ENCODE data around the gene DIP2C. TPM values are rescaled to one million over a fixed set of nuclear protein-coding genes. Genes with fewer than 3 reads are reported as not detected.

The DIP2C gene
- total RNA-seq, 1 experiment from 2014 or later: 11.0 TPM

- POLR2A ChIA-PET: no interaction called here
These were observed 202.7 kb downstream of the DIP2C start for GRCh38 chr10:486666-487322.

More at GRCh38 chr10:486666-487322, 202.7 kb downstream of the DIP2C start:
- Mint-ChIP-seq H3K4me1 (peaks cover 53% of the 10 kb centered on the region), H3K36me3 (no peaks in the 10 kb centered on the region), H3K4me3 (no peak overlapping the region), H3K27me3 (ENCODE audit: low read depth) (peaks cover 17% of the 10 kb centered on the region), H3K9me3 (no peaks in the 10 kb centered on the region), H3K27ac (no peak overlapping the region)
- ATAC-seq (no peak), DNase-seq (ENCODE audit: low spot score) (no peak)
- CTCF ChIA-PET: interaction anchor here (1.2 kb wide), 1 partner anchor 24 kb away, joined by 5 read pairs; no protein-coding TSS in a partner anchor
- TF ChIP-seq ZBTB43 (CRISPR knock-in tag; IDR thresholded peaks at IDR 0.05) (no peak), FOXJ3 (CRISPR knock-in tag; IDR thresholded peaks at IDR 0.05; ENCODE audit: borderline replicate concordance) (no peak), ZNF317 (CRISPR knock-in tag; IDR thresholded peaks at IDR 0.05; ENCODE audit: borderline replicate concordance, low read depth) (no peak), GTF2I (CRISPR knock-in tag; conservative IDR thresholded peaks at IDR 0.05) (no peak), SMAD3 (CRISPR knock-in tag; IDR thresholded peaks at IDR 0.05; ENCODE audit: borderline replicate concordance) (no peak), ERG (CRISPR knock-in tag; IDR thresholded peaks at IDR 0.05) (no peak), ZNF416 (CRISPR knock-in tag; IDR thresholded peaks at IDR 0.05) (no peak), ATF1 (CRISPR knock-in tag; IDR thresholded peaks at IDR 0.05) (no peak), MXD4 (CRISPR knock-in tag; IDR thresholded peaks at IDR 0.05; ENCODE audit: borderline replicate concordance) (no peak), FOXP4 (CRISPR knock-in tag; IDR thresholded peaks at IDR 0.05) (no peak), E2F4 (CRISPR knock-in tag; IDR thresholded peaks at IDR 0.05; ENCODE audit: borderline replicate concordance, low read depth) (no peak), SMAD4 (CRISPR knock-in tag; IDR thresholded peaks at IDR 0.05) (no peak), ELF4 (CRISPR knock-in tag; IDR thresholded peaks at IDR 0.05; ENCODE audit: low read depth) (no peak), CTCF (IDR thresholded peaks at IDR 0.05) (no peak), NFYB (CRISPR knock-in tag; conservative IDR thresholded peaks at IDR 0.05; ENCODE audit: low read depth) (no peak), ZNF138 (CRISPR knock-in tag; conservative IDR thresholded peaks at IDR 0.05) (no peak), ZNF219 (CRISPR knock-in tag; IDR thresholded peaks at IDR 0.05; ENCODE audit: borderline replicate concordance) (no peak), E2F1 (CRISPR knock-in tag; IDR thresholded peaks at IDR 0.05) (no peak)

Measured in WTC11 (cell line).